Esophagus squamous epithelium (tissue), 4 donors: ENCODE data around the gene NFATC3.

Experiments
- CTCF ChIP-seq, 6 experiments: fragments of 450-650 bp in 4 of 6; fragments of 200-600 bp in 2 of 6; sonication (generic) in 2 of 6; IDR thresholded peaks; one replicate each; pipeline ENCODE4 v1.5.1; 2016 to 2019; ENCODE audit warnings: antibody characterized with exemption in 6 of 6, mild to moderate bottlenecking in 4 of 6, moderate library complexity in 4 of 6
- POLR2A ChIP-seq, 4 donors: fragments of 450-650 bp; IDR thresholded peaks; one replicate each; pipeline ENCODE4 v1.6.1; 2017; ENCODE audit warnings: antibody characterized with exemption in 4 of 4, mild to moderate bottlenecking in 4 of 4, moderate library complexity in 3 of 4

GRCh38 chr16:68062910-68063393, 22.2 kb upstream of the NFATC3 start:
- TF ChIP-seq CTCF (IDR thresholded peaks at IDR 0.05), result no peak
- no peak for TF ChIP-seq POLR2A (IDR thresholded peaks at IDR 0.05)
